HG03280 (cell line): Measurements from ENCODE around the gene CDC27.
"Not testable (repeated sequence)": the region's sequence is repeated elsewhere in the genome, so short reads cannot be mapped to it uniquely, and the experiment has no call there.

Experiments used
- ATAC-seq: cut with Tn5 transposase; IDR thresholded peaks from one replicate; pipeline ENCODE4 v1.9.1; 2021; ENCODE audit warnings: mild to moderate bottlenecking, moderate library complexity; ENCODE audit not compliant: unreplicated experiment

The CDC27 gene

DNA sequence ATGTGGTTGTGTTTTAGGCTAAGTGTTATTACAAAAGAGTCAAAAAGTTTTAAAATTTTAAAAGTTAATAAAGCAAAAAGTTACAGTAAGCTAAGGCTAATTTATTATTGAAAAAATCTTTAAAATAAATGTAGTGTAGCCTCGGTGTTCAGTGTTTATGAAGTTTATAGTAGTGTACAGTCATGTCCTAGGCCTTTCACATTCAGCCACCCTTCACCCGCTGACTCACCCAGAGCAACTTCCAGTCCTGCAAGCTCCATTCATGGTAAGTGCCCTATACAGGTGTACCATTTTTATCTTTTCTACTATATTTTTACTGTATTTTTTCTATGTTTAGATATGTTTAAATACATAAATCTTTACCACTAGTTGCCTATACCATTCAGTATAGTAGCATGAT is 111.5 kb downstream of the CDC27 start:
- ATAC-seq: no peak

DNA sequence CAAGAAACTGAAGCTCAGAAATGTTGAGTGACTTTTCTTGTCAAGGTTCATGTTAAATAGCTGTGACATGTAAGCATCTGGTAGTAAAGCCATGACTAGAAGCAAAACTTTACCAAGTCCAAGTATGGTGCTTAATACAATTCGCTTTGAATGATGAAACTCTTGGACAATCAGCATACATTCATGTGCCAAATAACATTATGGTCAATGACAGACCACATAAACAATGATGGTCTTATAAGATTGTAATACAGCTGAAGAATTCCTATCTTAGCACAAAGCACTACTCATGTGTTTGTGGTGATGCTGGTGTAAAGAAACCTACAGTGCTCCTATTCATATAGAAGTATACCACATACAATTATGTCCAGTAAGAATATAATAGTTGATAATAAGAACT is 112.9 kb downstream of the CDC27 start:
- no peak for ATAC-seq

DNA sequence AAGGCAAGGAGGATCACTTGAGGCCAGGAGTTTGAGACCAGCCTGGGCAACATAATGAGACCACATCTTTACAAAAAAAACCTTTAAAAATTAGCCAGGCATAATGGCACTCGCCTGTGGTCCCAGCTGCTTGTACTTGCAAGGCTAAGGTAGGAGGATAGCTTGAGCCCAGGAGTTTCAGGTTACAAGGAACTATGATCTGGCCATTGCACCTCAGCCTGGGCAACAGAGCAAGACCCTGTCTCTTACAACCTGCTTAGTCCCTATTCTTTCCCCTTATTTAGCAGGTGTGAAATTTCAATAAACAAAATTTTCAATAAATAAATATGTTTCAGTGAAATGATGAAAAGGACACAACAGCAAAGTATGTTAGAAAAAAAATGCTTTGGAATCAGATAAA is 114.7 kb downstream of the CDC27 start:
- ATAC-seq: not testable (repeated sequence)

DNA sequence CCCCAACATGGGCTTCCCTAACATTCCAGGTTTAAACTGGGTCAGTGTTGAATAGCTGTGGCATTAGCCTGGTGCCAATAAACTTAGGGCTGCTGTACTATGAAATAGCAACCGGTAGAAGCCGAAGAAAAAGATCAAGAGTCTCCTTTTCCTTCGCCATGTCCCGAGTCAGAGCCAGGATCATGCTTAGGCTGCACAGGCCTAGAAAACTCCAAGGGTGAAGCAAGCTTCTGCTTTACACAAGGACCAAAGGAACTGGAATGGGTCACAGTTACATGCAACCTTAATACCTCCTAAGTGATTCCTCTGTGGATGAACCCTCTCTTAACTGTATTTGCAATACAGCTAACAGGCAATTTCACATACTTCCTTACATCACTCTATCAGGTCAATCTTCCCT is 115.5 kb downstream of the CDC27 start:
- ATAC-seq: not testable (repeated sequence)

DNA sequence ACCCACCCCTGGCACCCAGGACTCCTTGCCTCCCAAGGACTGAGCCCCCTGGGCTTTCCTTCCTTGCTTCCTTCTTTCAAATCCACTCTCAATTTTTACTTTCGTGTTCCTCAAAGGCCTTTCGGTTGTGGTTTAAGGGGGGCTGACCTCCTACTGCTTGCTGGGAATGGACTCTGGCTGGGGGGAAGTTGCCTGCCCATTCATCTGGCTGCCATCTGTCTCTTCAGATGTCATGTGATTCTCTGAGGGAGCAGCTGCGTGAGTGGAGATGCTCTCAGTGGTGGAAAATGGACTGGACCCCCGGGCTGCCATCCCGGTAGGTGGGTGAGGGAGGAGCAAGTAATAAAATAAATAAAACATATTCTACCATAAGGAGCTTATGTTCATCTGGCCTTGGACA is 116.2 kb downstream of the CDC27 start:
- no peak for ATAC-seq

DNA sequence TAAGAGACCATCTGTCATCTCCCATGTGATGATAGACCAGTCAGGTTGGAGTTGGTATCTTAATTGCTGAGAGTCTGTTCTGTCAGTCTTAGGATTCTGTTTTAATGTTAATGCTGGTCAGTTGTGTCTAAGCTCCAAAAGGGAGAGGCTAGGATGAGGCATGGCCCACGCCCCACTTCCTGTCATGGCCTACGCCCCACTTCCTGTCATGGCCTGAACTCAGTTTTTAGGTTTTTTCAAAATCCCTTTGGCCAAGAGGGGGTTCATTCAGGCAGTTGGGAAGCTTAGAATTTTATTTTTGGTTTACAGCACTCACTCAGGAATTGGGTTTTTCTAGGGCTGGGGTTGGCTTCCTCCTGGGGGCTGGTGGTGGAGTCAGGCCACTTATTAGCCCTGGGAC is 117.9 kb downstream of the CDC27 start:
- not testable (repeated sequence) for ATAC-seq

DNA sequence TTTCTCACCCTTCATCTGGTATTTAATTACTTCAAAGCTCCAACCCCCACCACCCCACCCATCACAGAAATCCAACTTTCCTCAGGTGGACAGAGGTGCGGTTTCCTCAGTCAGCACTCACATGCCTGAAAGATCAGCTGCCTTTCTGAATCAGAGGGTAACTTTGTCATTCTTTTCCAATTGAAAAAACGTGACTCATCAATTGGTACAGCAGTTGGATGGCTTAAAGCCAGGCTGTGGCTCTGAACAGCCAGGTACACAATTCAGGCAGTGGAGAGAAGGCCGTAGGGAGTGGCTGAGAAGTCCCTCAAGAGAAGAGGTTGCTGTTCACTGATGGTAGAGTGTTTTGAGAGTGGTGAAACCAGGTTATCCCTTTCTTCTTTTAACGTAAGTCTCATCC is 118.8 kb downstream of the CDC27 start:
- not testable (repeated sequence) for ATAC-seq
